A549 (cell line): ENCODE results near the gene ZBTB42. TPM values are rescaled to one million over a fixed set of nuclear protein-coding genes. Genes with fewer than 3 reads are reported as not detected.
"Not testable (repeated sequence)": the region's sequence is repeated elsewhere in the genome, so short reads cannot be mapped to it uniquely, and the experiment has no call there.

ENCODE experiments used
- ATAC-seq, 2 experiments: fragments of 200-7000 bp in 1 of 2; fragments of >200 bp in 1 of 2; cut with Nextera tagmentation in 1 of 2; cut with Tn5 transposase in 1 of 2; 3 replicates each; pipeline versions ENCODE4 v1.8.0 to v1.9.1; 2018 to 2020; ENCODE audit warnings: mild to moderate bottlenecking in 1 of 2, moderate library complexity in 1 of 2
- CTCF ChIA-PET: fragments of 300-600 bp; sonication (Branson Sonifier 250); formaldehyde crosslinking; extraction: SDS; loops from one replicate; lab custom pipeline; 2021; ENCODE audit warnings: antibody characterized with exemption, inconsistent platforms; lab: Yijun Ruan, JAX
- POLR2A ChIA-PET: fragments of 350-600 bp; formaldehyde crosslinking; extraction: SDS; loops from one replicate; lab custom pipeline; 2021; ENCODE audit warnings: antibody characterized with exemption, inconsistent platforms; lab: Yijun Ruan, JAX
- DNase-seq, 2 experiments: peaks; one replicate each; pipeline versions ENCODE4 v3.0.0 to v3.0.0-alpha.2; 2011 to 2016; ENCODE audit warnings: low read depth in 1 of 2, low spot score in 1 of 2
- FAIRE-seq: peaks from 2 replicates; lab custom pipeline; 2011; peaks lifted over from hg19 to GRCh38; lab: Jason Lieb, UNC
- H3K27ac ChIP-seq, 2 experiments: fragments of >200 bp; sonication (Bioruptor Twin); formaldehyde crosslinking; 3 replicates each; pipeline ENCODE4 v1.5.1; 2016 to 2017
- H3K4me1 ChIP-seq: fragments of >200 bp; sonication (Bioruptor Twin); formaldehyde crosslinking; 3 replicates; pipeline ENCODE4 v1.6.1; 2016
- H3K4me2 ChIP-seq: fragments of >200 bp; sonication (Bioruptor Twin); formaldehyde crosslinking; 3 replicates; pipeline ENCODE4 v1.6.1; 2016
- H3K4me3 ChIP-seq: fragments of >200 bp; sonication (Bioruptor Twin); formaldehyde crosslinking; 3 replicates; pipeline ENCODE4 v1.5.1; 2016
- H3K9me3 ChIP-seq: fragments of >200 bp; sonication (Bioruptor Twin); formaldehyde crosslinking; 3 replicates; pipeline ENCODE4 v1.6.1; 2016
- CHD4 ChIP-seq: fragments of 200-600 bp; sonication (generic); IDR thresholded peaks from 2 replicates; pipeline ENCODE4 v1.6.1; 2016; ENCODE audit warnings: antibody characterized with exemption, mild to moderate bottlenecking, borderline replicate concordance
- CTCF ChIP-seq: fragments of >200 bp; sonication (Bioruptor Twin); formaldehyde crosslinking; IDR thresholded peaks from 3 replicates; pipeline ENCODE4 v1.5.1; 2016
- EHF ChIP-seq: fragments of 250-450 bp; sonication (Bioruptor Pico); IDR thresholded peaks from 2 replicates; pipeline ENCODE4 v1.5.0; 2020; ENCODE audit warnings: mild to moderate bottlenecking
- EHMT2 ChIP-seq: fragments of 200-600 bp; sonication (generic); IDR thresholded peaks from 2 replicates; pipeline ENCODE4 v1.6.1; 2016; ENCODE audit warnings: antibody characterized with exemption, low read depth, mild to moderate bottlenecking, moderate library complexity
- EP300 ChIP-seq, 2 experiments: fragments of >200 bp; sonication (Bioruptor Twin); formaldehyde crosslinking; IDR thresholded peaks; 2 replicates in 1 of 2; 3 replicates in 1 of 2; pipeline ENCODE4 v1.6.1; 2016 to 2017
- ESRRA ChIP-seq: fragments of 150-350 bp; IDR thresholded peaks from 2 replicates; pipeline ENCODE4 v1.6.1; 2014; ENCODE audit warnings: mild to moderate bottlenecking, low read length, borderline replicate concordance
- FOSB ChIP-seq: fragments of 250-450 bp; sonication (Bioruptor Pico); IDR thresholded peaks from 2 replicates; pipeline ENCODE4 v1.5.0; 2020; ENCODE audit warnings: mild to moderate bottlenecking, moderate library complexity
- FOSL2 ChIP-seq, 2 experiments: fragments of 450-650 bp in 1 of 2; fragments of >200 bp in 1 of 2; sonication (Bioruptor Twin) in 1 of 2; formaldehyde crosslinking; IDR thresholded peaks; 2 replicates each; pipeline versions ENCODE4 v1.5.0 to v1.6.1; 2016 to 2020; ENCODE audit warnings: mild to moderate bottlenecking in 1 of 2, moderate library complexity in 1 of 2
- HDAC2 ChIP-seq: fragments of 200-600 bp; sonication (generic); IDR thresholded peaks from 2 replicates; pipeline ENCODE4 v1.6.1; 2016
- HEYL ChIP-seq: fragments of 250-450 bp; sonication (Bioruptor Pico); IDR thresholded peaks from 2 replicates; pipeline ENCODE4 v1.8.0; 2021; ENCODE audit warnings: mild to moderate bottlenecking, moderate library complexity
- HOXA7 ChIP-seq: fragments of 250-450 bp; sonication (Bioruptor Pico); IDR thresholded peaks from 2 replicates; pipeline ENCODE4 v1.5.0; 2020; ENCODE audit warnings: mild to moderate bottlenecking, moderate library complexity
- HOXB5 ChIP-seq: fragments of 250-450 bp; sonication (Bioruptor Pico); IDR thresholded peaks from 2 replicates; pipeline ENCODE4 v1.5.0; 2020; ENCODE audit warnings: mild to moderate bottlenecking, moderate library complexity
- JUNB ChIP-seq: fragments of >200 bp; sonication (Bioruptor Twin); formaldehyde crosslinking; IDR thresholded peaks from 2 replicates; pipeline ENCODE4 v1.6.1; 2016
- MAZ ChIP-seq: fragments of 150-350 bp; IDR thresholded peaks from 2 replicates; pipeline ENCODE4 v1.6.1; 2014; ENCODE audit warnings: antibody characterized with exemption, low read depth, low read length, borderline replicate concordance
- MYC ChIP-seq: IDR thresholded peaks from 2 replicates; pipeline ENCODE4 v1.6.1; 2012; ENCODE audit warnings: mild to moderate bottlenecking, inconsistent platforms, low read length, improper control_type of control experiment, borderline replicate concordance
- NFE2L2 ChIP-seq: fragments of 150-350 bp; conservative IDR thresholded peaks from 2 replicates; pipeline ENCODE4 v1.6.1; 2014; ENCODE audit warnings: low read length
- POLR2A ChIP-seq: IDR thresholded peaks from 2 replicates; pipeline ENCODE4 v1.6.1; 2012; ENCODE audit warnings: mild to moderate bottlenecking, low read length
- POLR2AphosphoS2 ChIP-seq: conservative IDR thresholded peaks from 2 replicates; pipeline ENCODE4 v1.6.1; 2012; ENCODE audit warnings: low read length, improper control_type of control experiment, inconsistent platforms
- RAD21 ChIP-seq, 2 experiments: fragments of >200 bp in 1 of 2; sonication (Bioruptor Twin) in 1 of 2; formaldehyde crosslinking in 1 of 2; IDR thresholded peaks in 1 of 2; conservative IDR thresholded peaks in 1 of 2; 2 replicates in 1 of 2; 3 replicates in 1 of 2; pipeline ENCODE4 v1.6.1; 2012 to 2018; ENCODE audit warnings: inconsistent platforms in 1 of 2
- RARB ChIP-seq: fragments of 250-450 bp; sonication (Bioruptor Pico); IDR thresholded peaks from 2 replicates; pipeline ENCODE4 v1.8.0; 2021; ENCODE audit warnings: mild to moderate bottlenecking, moderate library complexity
- RFX5 ChIP-seq: fragments of 450-650 bp; IDR thresholded peaks from 2 replicates; pipeline ENCODE4 v1.7.1; 2014; ENCODE audit warnings: antibody characterized with exemption, mild to moderate bottlenecking, moderate library complexity
- RNF2 ChIP-seq: fragments of 200-600 bp; sonication (generic); IDR thresholded peaks from 2 replicates; pipeline ENCODE4 v1.6.1; 2016; ENCODE audit warnings: low read depth, mild to moderate bottlenecking, antibody characterized with exemption, moderate library complexity, borderline replicate concordance
- SREBF2 ChIP-seq: fragments of 450-650 bp; IDR thresholded peaks from 2 replicates; pipeline ENCODE4 v1.6.1; 2014; ENCODE audit warnings: mild to moderate bottlenecking, moderate library complexity
- TP53 ChIP-seq: fragments of 250-450 bp; sonication (Bioruptor Pico); IDR thresholded peaks from 2 replicates; pipeline ENCODE4 v1.5.0; 2021; ENCODE audit warnings: mild to moderate bottlenecking, moderate library complexity
- ZSCAN20 ChIP-seq: fragments of 250-450 bp; sonication (Bioruptor Pico); IDR thresholded peaks from 2 replicates; pipeline ENCODE4 v1.8.0; 2022; ENCODE audit warnings: mild to moderate bottlenecking, moderate library complexity
- WGBS: methylation state at CpG from one replicate; pipeline ENCODE4 v1.1.6; 2017; ENCODE audit errors: missing lambda C conversion rate; 5-methylcytosine and 5-hydroxymethylcytosine counted together
- polyA plus RNA-seq, 4 experiments: library from polyadenylated mRNA; depleted of rRNA in 3 of 4; stranded (reverse); fragments of >200 nt; fragmentation: RNase III in 1 of 4; extraction: RNeasy Plus Mini Kit Qiagen cat#74134 plus additional on column Dnase treatment in 1 of 4; gene quantifications; 2 replicates in 3 of 4; 3 replicates in 1 of 4; pipeline ENCODE4 v1.2.3, GENCODE V29; 2011 to 2017
- TF ChIP-seq, protein P1 (sequence below): IDR thresholded peaks from 2 replicates; pipeline ENCODE4 v1.6.1; 2012

Gene ZBTB42
- polyA plus RNA-seq, 2 of the 4 experiments (the other 2 are of a cell fraction), result 1.6 to 2.6 TPM

DNA sequence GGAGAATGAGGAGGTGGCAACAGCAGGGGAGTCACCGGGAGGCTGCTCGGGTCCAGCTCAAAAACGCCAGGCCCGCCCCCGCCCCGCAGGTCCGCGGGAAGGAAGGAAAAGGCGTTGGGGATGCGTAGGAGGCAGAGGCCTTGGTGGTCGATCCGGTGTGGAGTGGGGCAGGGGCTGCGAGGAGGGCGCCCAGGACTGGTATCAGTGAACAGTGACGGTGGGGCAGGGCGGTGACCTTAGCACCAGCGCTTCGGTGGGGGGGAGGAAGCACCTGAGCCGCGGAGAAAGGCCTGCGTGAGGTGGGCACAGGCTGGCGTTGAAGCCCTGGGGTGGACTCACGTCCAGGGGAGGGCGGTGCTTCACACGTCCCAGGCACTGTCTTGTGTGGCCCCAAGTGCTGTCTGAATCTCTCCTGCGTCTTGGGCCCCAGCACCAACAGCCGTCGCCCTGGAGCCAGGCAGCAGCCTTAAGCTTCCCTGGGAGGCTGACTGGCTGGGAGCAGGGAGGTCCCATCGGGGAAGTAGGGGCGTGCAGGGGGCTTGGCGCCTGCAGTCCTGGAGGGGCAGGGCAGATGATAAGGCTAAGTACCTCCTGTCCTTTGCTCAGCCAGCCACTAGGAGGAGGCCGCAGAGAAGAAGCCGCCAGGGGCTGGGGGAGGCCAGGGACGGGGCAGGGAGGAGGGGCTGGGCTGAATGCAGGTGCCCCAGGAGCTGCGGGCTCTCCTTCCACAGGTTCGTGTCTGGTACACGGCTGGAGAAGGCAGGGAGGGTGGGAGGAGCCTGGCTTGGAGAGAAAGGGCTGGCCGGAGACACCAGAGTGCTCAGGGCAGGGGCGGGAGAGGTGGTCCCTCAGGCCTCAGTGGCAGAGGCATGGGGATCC lies 26.5 kb downstream of the ZBTB42 start (continued):
- TF ChIP-seq CTCF (peak; percentile 39; the same call in 2 of the 3 replicates), ESRRA (no peak), ZSCAN20 (CRISPR knock-in tag) (no peak), MYC (no peak), FOSL2 (IDR thresholded peaks at IDR 0.05) (no peak), FOSL2 (CRISPR knock-in tag; IDR thresholded peaks at IDR 0.05) (no peak), FOSB (CRISPR knock-in tag) (no peak)
- TF ChIP-seq, protein P1, sequence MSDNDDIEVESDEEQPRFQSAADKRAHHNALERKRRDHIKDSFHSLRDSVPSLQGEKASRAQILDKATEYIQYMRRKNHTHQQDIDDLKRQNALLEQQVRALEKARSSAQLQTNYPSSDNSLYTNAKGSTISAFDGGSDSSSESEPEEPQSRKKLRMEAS, result no peak

DNA sequence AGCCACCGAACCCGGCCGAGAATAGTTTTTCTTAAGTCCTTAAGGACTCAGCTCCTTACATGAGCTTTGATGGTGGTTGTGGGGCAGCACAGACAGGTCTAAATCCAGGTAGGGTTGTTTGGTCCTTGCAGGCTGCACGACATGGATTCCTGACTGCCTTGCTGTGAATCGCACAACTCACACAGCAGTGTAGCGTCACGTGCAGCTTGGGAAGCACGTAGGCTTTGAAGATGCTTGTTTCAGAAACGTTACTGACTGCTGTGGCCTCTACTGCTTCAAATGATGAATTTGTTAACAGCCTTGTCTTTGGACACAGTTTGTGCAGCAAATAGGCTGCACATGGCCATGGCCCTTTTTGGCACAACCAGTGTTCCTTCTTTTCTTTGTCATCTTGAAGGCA lies 29.9 kb downstream of the ZBTB42 start:
- no peak for ATAC-seq
- Histone ChIP-seq H3K27ac (no peak overlapping the region), H3K4me3 (no peak overlapping the region), H3K4me1 (peaks cover 7% of the 10 kb centered on the region; the same call in 2 of the 3 replicates), H3K9me3 (no peaks in the 10 kb centered on the region), H3K4me2 (no peak overlapping the region)
- TF ChIP-seq HOXA7 (CRISPR knock-in tag) (no peak), HOXB5 (CRISPR knock-in tag) (no peak), EHMT2 (no peak), NFE2L2 (no peak), POLR2AphosphoS2 (no peak), MAZ (no peak), CHD4 (no peak)
- TF ChIP-seq, protein P1, result no peak
- DNase-seq, result no peak
- FAIRE-seq, result no peak
- ChIA-PET CTCF (interaction anchor here (0.6 to 1.3 kb wide), 3 partner anchors 10 to 62 kb away, joined by 3 to 4 read pairs (median 3); no protein-coding TSS in a partner anchor), POLR2A (no interaction called here)
- 64% methylated on average over 9 of the region's 9 CpGs for WGBS

DNA sequence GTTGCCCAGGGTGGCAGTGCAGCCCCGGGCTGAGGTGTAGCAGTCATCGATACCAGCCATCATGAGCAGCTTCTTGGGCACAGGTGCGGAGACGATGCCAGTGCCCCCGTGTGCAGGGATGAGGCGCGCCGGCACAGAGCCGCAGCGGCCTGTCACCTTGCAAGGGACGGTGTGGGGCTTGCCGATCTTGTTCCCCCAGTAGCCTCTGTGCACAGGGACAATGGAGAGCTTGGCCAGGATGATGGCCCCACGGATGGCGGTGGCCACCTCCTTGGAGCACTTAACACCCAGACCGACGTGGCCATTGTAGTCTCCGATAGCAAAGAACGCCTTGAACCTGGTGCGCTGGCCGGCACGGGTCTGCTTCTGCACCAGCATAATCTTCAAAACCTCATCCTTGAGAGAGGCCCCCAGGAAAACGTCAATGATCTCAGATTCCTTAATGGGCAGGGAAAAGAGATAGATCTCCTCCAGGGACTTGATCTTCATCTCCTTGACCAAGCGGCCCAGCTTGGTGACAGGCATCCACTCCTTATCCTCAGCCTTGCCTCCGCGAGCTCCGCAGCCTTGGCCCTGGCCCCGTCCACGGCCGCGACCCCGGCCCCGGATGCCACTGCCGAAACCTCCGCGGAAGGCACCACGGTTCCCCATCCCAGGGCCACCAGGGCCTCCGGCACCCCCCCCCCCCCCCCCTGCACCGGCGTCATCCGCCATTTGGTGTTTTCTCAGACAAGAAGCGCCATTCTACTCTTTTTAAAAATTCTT lies 35.5 kb downstream of the ZBTB42 start:
- H3K4me1 ChIP-seq, ATAC-seq, H3K9me3 ChIP-seq, H3K4me3 ChIP-seq, H3K27ac ChIP-seq, H3K4me2 ChIP-seq, POLR2A ChIA-PET, CTCF ChIA-PET, FAIRE-seq, DNase-seq: not testable (repeated sequence)
- WGBS, result 88% methylated on average over 33 of the region's 41 CpGs

GRCh38 chr14:104841730-104842129 lies 40.8 kb downstream of the ZBTB42 start:
- no peak overlapping the region for H3K27ac ChIP-seq
- ChIA-PET CTCF (interaction anchor here (1.3 to 2.3 kb wide), 2 partner anchors 15 to 55 kb away, joined by 3 to 10 read pairs; no protein-coding TSS in a partner anchor), POLR2A (no interaction called here)
- WGBS, result 29% methylated on average over 1 of the region's 1 CpG
- DNase-seq (no peak), FAIRE-seq (no peak), ATAC-seq (no peak)
- H3K4me2 ChIP-seq, result no peak overlapping the region
- H3K4me3 ChIP-seq, result no peak overlapping the region
- H3K9me3 ChIP-seq, result peaks cover 4% of the 10 kb centered on the region; the same call in 2 of the 3 replicates
- 0 out of 3 replicates have a peak, but pooled peaks cover 5% of the 10 kb centered on the region for H3K4me1 ChIP-seq
- TF ChIP-seq NFE2L2, result no peak
- TF ChIP-seq POLR2A, result no peak
- TF ChIP-seq JUNB, result no peak
- no peak for TF ChIP-seq HEYL (CRISPR knock-in tag)
- TF ChIP-seq TP53 (CRISPR knock-in tag), result no peak
- TF ChIP-seq FOSB (CRISPR knock-in tag), result no peak
- TF ChIP-seq SREBF2, result no peak
- TF ChIP-seq HDAC2, result no peak
- TF ChIP-seq CHD4, result no peak
- TF ChIP-seq RAD21 (conservative IDR thresholded peaks at IDR 0.05 in 1 of 2, IDR thresholded peaks at IDR 0.05 in 1 of 2), result no peak
- TF ChIP-seq RFX5, result no peak
- no peak for TF ChIP-seq RNF2
- TF ChIP-seq EHF (CRISPR knock-in tag), result no peak
- no peak for TF ChIP-seq RARB (CRISPR knock-in tag)
- TF ChIP-seq EP300 (IDR thresholded peaks at IDR 0.05), result no peak
